Erythroblast (primary cell): ENCODE results near the gene NKD1.
A peak's percentile ranks its signal among the peaks of the same experiment; 100 is the strongest.

Experiments
- DNase-seq, 2 experiments: peaks; one replicate each; lab custom pipeline; 2025; lab: John Stamatoyannopoulos, UW
- GATA1 ChIP-seq: IDR thresholded peaks from 2 replicates; pipeline ENCODE4 v1.6.1; 2011; ENCODE audit warnings: low read depth, mild to moderate bottlenecking, control low read depth, low read length, moderate library complexity
- POLR2A ChIP-seq: IDR thresholded peaks from 2 replicates; pipeline ENCODE4 v1.6.1; 2011; ENCODE audit warnings: mild to moderate bottlenecking, low read length

Gene NKD1

DNA sequence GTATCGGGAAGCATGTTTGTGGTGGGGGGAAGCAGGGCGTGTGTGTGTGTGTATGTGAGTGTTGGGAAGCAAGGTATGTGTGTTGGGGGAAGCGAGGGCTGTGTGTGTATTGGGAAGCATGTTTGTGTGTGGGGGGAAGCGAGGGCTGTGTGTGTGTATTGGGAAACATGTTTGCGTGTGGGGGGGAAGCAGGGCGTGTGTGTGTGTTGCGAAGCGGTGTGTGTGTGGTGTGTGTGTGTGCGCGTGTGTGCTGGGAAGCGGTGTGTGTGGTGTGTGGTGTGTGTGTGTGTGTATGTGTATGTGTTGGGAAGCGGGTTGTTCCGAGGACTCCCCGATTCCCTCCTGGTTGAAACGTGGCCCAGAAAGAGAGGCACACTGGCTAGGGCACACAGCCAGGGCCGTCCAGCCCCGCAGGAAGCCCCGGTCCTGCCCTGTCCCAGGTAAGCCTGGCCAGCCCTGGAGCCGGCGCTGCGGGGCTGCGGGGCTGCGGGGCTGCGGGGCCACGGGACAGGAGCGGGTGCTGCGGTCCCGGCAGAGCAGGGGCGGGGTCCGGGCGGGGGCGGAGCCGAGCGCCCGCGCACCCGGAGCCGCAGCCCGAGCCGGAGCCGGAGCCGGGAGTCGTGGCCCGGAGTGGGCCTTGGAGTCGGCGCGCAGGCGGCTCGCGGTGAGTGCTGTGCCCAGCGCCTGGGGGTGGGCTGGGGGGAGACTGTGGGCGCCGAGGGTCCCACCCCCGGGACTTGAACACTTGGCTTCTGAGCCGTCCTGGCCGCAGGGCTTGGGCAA is 145.0 kb downstream of the NKD1 start, which contains the start of gene NOD2:
TSS of gene NOD2 (plus strand) at position 608 of the 783 bp plus-strand sequence. CDS start 5,890 bp downstream, outside the sequence.
- no peak for DNase-seq
- TF ChIP-seq POLR2A = no peak
- no peak for TF ChIP-seq GATA1

GRCh38 chr16:50694206-50694605 is 146.0 kb downstream of the NKD1 start:
- DNase-seq = no peak
- TF ChIP-seq POLR2A (no peak), GATA1 (no peak)

GRCh38 chr16:50695017-50696000 is 147.1 kb downstream of the NKD1 start:
- no peak for TF ChIP-seq POLR2A
- no peak for TF ChIP-seq GATA1
- DNase-seq = no peak

GRCh38 chr16:50696126-50696525 is 147.9 kb downstream of the NKD1 start:
- DNase-seq = no peak
- TF ChIP-seq GATA1 = no peak
- no peak for TF ChIP-seq POLR2A

DNA sequence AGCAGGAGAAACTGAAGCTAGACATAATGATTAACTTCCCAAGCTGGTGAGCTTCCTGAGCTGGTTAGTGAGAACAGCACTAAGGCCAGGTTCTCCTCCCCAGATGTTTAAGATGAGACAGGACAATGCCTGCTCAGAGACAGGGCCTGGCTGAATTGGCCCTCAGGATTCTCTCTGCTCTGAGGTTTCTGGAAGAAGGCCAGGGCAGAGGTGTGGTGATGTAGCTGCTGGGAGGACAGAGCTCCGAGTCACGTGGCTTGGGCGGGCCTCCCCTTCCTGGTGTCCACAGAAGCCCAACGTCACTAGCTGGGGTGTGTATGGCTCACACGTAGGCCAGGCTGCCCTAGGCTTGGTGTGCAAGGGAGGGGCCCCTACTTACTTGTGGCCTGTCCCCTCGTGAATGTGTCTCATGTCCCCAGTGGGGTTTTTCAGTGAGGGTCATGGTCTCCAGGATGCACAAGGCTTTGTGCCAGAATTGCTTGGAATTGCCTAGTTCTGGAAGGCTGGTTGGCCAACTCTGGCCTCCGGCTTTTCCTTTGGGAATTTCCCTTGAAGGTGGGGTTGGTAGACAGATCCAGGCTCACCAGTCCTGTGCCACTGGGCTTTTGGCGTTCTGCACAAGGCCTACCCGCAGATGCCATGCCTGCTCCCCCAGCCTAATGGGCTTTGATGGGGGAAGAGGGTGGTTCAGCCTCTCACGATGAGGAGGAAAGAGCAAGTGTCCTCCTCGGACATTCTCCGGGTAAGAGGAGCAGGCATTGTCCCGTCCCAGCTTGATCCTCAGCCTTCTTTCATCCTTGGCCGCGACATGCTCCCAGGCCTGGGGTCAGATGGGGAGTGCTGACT is 148.6 kb downstream of the NKD1 start:
- TF ChIP-seq POLR2A = no peak
- TF ChIP-seq GATA1 = no peak
- peak; percentile 63 to 79 for DNase-seq

- DNase-seq = no peak
- TF ChIP-seq POLR2A = no peak
These were observed 149.2 kb downstream of the NKD1 start for GRCh38 chr16:50697421-50697715.

DNA sequence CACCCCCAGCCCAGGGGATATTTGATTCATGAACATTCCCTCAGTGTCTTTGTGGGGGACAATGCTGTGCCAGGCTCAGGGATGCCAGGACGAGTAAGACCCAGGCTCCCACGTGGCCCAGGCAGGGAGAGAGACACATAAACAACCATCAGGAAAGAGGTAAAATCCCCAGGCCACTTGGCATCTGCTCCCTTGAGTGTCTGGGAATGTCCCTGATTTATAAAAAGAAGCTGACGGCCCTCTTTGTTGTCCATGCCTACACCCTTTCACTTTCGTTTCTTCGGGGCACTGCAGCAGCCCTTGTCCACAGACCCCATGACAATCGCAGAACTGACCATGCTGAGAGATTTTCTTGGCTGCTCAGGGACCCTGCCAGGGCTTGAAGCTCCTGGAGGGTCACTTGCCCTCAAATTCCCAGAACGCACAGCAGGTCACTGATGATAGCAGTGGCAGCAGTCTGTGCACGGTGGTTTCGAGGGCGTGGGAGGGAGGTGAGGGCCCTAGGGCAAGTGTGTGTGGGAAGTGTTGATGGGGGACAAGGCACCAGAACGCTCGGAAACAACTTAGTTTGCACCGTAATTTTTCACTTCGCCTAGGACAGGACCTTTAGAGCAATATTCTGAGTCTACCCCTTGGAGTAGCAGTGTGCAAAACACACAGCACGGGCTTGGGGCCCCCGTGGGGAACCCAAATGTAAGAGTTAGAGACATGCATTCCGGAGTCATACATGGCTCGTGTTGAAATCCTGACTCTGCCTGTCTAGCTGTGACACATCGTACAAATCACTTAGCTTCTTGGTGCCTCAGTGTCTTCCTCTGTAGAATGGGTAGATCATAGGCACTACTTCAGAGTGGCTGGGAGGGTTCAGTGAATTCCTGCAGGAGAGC is 149.9 kb downstream of the NKD1 start:
- TF ChIP-seq GATA1 = no peak
- TF ChIP-seq POLR2A = no peak
- DNase-seq = no peak
